HG03103 (cell line): Measurements from ENCODE around the gene IRS2.
A peak's percentile ranks its signal among the peaks of the same experiment; 100 is the strongest.
"Not testable (repeated sequence)": the region's sequence is repeated elsewhere in the genome, so short reads cannot be mapped to it uniquely, and the experiment has no call there.

Experiments used
- ATAC-seq: cut with Tn5 transposase; IDR thresholded peaks from one replicate; pipeline ENCODE4 v1.9.1; 2021; ENCODE audit warnings: low read depth; ENCODE audit not compliant: unreplicated experiment

Gene IRS2, protein sequence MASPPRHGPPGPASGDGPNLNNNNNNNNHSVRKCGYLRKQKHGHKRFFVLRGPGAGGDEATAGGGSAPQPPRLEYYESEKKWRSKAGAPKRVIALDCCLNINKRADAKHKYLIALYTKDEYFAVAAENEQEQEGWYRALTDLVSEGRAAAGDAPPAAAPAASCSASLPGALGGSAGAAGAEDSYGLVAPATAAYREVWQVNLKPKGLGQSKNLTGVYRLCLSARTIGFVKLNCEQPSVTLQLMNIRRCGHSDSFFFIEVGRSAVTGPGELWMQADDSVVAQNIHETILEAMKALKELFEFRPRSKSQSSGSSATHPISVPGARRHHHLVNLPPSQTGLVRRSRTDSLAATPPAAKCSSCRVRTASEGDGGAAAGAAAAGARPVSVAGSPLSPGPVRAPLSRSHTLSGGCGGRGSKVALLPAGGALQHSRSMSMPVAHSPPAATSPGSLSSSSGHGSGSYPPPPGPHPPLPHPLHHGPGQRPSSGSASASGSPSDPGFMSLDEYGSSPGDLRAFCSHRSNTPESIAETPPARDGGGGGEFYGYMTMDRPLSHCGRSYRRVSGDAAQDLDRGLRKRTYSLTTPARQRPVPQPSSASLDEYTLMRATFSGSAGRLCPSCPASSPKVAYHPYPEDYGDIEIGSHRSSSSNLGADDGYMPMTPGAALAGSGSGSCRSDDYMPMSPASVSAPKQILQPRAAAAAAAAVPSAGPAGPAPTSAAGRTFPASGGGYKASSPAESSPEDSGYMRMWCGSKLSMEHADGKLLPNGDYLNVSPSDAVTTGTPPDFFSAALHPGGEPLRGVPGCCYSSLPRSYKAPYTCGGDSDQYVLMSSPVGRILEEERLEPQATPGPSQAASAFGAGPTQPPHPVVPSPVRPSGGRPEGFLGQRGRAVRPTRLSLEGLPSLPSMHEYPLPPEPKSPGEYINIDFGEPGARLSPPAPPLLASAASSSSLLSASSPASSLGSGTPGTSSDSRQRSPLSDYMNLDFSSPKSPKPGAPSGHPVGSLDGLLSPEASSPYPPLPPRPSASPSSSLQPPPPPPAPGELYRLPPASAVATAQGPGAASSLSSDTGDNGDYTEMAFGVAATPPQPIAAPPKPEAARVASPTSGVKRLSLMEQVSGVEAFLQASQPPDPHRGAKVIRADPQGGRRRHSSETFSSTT (N-terminal part only)

DNA sequence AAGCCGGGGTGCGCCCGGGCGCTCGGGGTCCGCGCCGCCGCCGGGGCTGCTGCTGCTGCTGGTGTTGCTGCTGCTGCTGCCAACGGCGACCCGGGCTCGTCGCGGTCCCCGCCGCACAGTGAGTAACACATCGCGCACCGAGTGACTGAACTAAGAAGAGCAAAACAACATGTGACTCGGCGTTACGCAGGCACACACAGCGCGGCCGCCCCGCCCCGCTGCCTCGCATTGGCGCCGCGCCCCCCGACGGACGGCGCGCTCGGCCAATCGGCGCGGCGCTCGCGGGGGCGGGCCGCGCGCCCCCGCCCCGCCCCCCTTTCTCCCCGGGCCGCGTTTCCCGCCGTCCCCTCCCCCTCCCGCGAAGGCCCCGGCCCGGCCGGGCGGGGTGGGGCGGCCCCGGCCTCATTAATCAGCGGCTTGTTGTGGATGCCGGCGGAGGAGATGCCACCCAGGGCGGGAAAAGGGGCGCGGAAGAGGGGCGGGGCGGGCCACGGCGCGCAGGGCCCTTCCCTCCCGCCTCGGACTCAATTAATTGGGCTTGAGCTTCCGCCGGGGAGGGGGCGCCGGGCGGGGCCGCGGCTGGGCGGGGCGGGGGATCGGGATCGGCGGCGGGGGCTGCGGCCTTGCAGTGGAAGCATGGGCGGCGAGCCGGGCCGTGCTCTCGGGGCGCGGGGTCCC lies at the start of gene IRS2:
IRS2 (minus strand) TSS at position 127 of the 678 bp plus-strand sequence. CDS start 530 bp downstream, outside the sequence.
- peak; percentile 93 for ATAC-seq

DNA sequence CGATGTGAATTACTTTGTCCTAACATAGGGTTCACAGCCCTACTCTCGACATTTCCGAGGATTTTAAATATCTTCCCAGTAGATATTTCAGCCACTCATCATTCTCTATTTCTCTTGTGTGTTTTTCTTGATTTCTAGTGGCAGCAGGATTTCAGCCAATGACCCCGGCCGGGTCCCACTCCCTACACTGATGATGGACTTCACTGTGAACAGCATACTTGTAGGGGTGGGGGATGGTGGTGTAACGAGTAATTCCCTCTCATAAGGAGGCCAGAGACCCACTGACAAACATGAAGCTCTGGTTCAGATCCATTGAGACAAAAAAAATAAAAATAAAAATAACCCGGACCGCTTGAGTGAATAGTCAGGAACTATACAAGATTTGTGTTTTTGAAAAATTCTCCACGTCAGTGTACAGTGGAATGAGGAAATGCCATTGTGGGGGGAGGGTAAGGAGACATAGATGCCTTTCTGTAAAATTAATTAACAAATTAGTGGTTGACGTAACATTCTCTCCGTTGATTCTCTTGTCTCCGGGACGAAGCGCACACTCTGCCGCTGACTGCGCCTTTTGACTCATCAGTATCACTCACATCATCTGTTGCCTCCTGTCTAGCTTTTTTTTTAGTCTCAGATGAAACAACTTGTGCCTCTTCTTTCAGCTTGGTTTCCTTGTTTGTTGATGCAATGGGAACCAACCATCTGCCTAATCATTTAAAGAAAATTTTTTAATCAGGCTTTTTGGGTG lies 48.8 kb upstream of the IRS2 start:
- ATAC-seq: no peak

DNA sequence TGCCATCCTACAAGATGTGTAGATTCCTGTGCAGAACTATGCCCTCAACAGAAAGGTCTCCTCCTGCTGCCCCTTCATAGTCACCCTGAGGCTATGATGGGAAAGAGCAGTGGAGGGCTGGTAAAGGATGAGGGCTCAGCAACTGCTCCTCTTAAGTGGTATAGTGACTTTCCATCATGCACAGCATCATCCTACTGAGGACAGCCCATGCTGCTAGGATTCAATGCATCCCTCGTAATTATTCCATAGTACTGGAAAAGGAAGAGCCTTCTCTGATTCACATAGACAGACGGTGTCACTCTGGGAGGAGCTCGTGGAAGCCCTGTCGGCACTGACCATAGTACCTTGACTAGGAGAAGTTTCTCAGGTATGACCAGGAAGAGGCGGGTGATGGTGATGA lies 47.6 kb upstream of the IRS2 start:
- no peak for ATAC-seq

DNA sequence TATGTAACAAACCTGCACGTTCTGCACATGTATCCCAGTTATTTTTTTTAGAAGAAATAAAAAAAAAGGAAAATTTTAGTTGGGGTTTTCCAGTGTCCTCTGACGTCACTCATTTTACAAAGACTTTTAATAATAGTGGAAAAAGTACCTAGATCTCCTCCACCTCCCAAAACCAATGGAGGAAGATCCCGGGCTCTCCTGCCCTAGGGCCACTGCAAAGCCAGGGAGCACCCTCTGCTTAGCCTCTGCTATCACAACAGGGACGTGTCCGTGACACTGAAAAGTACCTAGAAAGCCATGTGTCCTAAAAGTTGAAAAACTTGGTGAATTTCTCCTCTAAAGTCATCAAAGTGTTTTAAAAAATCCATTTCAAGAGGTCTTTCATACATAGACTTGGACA lies 46.7 kb upstream of the IRS2 start:
- ATAC-seq: no peak

DNA sequence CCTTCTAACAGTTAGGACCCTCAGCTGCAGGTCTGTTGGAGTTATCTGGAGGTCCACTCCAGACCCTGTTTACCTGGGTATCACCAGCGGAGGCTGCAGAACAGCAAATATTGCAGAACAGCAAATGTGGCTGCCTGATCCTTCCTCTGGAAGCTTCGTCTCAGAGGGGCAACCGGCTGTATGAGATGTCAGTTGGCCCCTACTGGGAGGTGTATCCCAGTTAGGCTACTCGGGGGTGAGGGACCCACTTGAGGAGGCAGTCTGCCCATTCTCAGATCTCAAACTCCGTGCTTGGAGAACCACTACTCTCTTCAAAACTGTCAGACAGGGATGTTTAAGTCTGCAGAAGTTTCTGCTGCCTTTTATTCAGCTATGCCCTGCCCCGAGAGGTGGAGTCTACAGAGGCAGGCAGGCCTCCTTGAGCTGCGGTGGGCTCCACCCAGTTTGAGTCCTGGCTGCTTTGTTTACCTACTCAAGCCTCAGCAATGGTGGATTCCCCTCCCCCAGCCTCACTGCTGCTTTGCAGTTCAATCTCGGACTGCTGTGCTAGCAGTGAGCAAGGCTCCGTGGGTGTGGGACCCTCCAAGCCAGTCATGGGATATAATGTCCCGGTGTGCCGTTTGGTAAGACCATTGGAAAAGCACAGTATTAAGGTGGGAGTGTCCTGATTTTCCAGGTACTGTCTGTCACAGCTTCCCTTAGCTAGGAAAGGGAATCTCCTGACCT lies 42.4 kb upstream of the IRS2 start:
- ATAC-seq: not testable (repeated sequence)

DNA sequence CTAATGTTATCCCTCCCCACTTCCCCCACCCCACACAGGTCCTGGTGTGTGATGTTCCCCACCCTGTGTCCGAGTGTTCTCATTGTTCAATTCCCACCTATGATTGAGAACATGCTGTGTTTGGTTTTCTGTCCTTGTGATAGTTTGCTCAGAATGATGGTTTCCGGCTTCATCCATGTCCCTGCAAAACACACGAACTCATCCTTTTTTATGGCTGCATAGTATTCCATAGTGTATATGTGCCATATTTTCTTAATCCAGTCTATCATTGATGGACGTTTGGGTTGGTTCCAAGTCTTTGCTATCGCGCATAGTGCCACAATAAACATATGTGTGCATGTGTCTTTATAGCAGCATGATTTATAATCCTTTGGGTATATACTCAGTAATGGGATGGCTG lies 36.8 kb upstream of the IRS2 start:
- not testable (repeated sequence) for ATAC-seq

DNA sequence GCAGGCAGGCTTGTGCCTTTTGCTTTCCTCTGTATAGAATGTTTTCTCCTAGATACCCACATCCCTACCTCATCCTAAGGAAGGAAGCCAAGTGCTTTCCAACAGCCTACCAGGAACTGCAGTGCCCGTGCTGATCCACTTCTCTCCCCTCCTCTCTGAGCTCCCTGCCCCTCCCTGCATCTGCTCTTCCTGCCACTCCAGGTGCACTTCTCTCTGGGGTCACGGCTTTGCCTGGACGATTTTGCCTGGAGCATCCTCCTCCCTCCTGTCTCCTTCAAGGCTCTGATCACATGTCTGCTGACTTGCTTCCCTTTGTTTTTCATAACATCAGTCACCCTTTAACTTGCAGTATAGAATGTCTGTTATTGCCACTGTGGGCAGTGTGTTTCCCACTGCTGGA lies 34.7 kb upstream of the IRS2 start:
- no peak for ATAC-seq

DNA sequence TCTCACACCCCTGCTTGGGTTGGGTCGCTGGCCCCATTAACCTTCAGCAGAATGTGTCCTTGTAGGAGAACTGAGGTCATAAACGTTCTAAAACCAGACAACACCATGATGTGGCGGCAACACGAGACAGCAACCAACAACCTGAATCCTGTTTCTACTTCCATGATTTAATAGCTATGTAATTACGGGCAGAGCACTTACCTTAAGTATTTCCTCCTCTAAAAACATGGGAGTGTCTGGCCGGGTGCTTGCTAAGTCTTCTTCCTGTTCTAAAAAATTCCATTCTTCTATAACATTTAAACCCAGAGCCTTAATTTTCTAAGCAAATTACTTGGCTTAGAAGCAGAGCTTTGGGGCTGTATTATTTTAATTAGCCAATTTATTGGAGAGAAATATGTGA lies 33.5 kb upstream of the IRS2 start:
- ATAC-seq: no peak

DNA sequence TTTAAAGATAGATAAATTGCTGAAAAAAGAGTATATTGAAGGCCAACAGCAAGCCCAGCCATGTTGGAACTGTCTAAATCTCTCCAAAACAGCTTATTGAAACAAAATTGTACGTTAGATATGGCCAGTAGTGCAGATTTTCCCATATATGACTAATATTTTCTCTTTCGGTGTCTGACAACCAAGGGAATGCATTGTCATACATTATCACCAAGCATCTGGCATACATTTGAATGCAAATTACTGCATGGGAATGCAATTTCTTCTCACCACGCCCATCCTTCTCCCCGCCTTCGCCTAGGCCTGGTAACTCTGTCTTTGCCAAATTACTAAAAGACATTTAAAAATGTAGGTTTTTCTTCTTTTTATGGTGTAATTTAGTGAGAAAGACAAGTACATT lies 32.5 kb upstream of the IRS2 start:
- ATAC-seq: no peak

DNA sequence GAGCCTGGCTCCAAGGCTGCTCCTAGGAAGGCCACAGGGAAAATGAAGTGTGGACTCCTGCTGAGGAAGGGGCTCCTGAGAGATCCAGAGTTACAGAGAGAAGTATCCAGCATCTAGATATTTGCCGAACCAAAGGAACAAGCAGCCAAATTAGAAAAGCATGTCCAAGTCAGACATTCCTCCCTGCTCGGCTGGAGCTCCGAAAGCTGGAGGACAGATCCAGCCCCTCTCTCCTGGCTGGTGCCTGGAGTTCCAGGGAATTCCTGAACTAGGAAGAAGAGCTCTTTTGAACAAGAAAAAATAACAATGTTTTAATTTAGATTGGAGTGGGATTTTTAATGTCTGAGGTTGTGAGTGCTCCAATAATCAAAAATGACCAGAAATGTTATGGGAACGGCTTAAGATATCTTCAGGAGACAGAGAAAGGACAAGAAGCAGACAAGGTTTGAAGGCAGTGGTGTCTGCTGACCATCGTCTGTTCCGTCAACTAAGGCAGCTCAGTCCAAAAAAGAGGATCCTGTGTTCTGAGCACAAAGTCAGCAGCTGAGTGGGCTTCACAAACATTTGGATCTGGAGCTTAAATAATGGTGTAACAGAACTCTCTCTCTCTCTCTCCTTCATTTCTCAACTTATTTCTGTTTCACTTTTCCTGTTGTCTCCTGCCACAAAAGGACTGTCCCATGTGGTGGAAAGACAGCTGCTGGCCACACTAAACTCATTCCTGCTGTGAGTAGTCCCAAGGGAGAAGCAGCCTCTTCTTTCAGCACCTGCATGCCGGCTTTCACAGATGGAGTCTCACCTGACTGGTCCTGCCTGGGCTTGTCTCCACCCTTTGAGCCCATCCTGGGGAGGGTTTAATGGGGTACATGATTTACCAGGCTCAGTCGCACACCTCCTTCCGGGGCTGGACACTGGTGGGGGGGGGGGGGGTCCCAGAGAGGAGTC lies 31.5 kb upstream of the IRS2 start:
- ATAC-seq: no peak

DNA sequence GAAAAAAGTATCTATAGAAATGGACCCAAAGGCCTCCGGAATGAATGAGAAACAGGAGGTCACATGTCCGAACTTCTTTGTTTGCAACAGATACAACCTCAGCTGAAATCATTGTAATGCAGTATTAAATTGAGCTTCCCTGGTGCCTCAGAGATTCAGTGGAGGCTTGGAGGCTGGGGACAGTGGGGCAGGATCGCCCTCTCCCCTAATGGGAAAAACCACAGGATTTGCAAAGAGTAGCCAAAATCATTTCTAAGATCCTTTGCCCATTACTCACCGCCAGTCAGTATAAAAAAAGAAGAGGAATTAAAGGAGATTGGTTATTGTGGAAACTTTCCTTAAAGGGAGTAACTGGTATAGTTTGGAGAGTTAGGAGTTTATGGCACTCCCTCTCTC lies 30.4 kb upstream of the IRS2 start:
- no peak for ATAC-seq

DNA sequence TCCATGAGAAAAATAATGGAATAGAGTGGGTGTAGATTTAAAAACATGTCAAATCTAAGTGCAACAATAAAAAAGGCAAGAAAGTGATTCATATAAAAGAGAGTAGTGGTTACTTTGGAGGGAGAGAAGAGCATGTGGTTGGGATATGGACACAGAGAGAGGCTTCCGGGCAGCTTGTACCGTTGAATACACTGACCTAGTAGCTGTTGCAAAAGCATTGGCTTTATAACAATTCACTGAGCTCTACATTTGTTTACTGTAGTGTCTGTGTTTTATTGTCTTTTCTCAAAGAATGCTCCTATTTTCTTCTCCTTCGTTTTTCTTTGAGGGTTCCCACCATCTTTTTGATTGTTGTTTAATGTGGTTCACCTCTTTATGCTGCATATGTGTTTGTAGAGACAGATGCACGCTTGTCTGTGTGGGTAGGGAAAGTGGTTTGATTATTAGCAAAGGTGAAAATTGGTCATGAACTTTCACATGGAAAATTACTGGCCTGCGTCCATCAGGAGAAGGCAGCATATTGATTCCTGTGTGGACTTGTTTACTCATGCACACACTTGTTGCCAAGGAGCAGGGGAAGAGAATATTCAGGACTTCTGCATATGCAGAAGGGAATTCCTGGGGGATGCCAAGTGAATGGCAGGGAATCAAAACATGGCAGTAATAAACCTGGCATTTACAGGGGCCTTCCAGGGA lies 29.9 kb upstream of the IRS2 start:
- ATAC-seq: no peak

DNA sequence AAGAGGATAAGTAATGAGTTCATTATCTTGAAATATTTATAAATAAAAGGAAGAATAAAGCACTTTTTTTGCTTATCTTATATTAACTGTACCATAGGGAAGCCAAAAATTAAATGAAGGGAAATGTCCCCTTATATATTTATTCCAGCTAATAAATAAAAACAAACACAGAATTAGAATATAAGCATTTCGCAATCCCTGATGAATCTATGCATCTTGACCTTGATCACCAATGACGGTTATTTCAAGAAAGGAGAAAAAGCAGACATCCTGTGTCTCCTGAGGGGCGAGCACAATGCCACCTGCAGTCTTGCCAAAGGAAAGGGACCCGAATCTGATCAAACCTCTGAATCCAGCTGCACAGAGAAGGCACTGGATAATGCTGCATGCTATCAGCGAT lies 29.3 kb upstream of the IRS2 start:
- ATAC-seq: no peak

DNA sequence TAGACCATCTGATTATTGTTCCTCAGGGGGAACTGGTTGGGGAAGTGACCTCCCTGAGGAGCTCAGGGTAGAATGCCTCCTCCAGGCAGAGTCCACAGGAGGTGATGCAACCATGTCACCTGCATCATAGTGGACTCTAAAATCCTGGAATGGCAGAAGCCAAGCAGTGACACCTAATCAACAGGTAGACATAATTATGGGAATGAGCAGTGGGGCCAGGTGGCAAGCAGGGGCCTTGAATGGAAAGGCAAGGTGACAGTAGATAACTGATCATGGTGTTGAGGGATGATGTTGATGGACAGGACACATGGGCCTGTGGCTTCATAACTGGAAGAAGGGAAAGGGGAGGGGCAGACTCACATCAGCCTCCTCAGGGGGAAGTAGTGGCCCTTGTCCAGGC lies 27.3 kb upstream of the IRS2 start:
- no peak for ATAC-seq

DNA sequence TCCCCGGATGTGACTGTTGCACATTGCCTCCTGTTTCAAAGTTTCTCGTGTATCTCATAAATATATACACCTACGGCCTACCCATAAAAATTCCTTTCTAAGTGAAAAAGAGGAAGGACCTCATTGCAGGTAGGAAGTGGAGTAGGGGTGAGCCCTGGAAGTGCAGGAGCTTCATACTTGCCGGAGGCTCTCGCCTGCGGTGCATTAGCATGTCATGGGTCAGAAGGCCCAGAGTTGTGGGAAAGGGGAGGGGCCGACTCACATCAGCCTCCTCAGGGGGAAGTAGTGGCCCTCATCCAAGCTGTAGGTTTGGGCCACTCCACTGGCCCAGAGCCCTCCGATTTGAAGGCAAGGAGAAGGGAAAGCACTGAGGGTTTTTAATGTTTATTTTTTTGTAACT lies 26.0 kb upstream of the IRS2 start:
- no peak for ATAC-seq

DNA sequence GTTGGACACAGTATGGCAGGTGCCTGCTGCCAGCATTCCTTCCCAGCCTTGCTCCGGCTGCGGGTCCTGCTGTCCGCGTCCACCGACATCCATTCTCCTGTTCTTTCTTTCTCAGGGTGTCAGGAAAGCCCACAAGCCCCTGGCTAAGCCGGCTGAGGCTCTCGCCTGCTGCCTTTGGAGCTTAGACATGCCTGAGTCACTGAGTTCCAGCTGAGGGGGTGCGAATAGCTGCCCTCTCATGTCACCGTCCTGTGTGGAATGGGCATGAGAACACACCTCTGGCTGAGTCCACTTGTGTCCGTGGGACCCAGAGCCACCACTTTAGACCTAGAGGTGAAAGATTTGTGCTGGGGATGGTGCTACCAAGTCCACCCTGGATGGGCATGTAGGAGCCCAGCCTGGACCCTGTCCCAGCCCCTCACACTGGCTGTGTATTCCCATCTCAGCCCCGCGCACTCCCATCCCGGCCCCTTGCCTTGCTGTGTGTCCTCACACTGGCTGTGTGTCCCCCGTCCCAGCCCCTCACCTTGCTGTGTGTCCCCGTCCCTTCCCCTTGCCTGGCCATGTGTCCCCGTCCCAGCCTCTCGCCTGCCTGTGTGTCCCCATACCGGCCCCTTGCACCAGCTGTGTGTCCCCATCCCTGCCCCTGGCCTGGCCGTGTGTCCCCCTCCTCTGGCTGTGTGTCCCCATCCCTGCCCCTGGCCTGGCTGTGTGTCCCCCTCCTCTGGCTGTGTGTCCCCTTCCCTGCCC lies 24.6 kb upstream of the IRS2 start:
- ATAC-seq: no peak
